ENCODE data around the gene PHF3. TPM values are rescaled to one million over a fixed set of nuclear protein-coding genes. Genes with fewer than 3 reads are reported as not detected.

PHF3 gene
- 9.2 and 9.7 TPM in 2 replicates for polyA plus RNA-seq (2014; cell fraction: cytosol; rRNA removed)
- 64.6 and 75.4 TPM in 2 replicates for polyA plus RNA-seq (2014; cell fraction: nucleus; rRNA removed)

DNA sequence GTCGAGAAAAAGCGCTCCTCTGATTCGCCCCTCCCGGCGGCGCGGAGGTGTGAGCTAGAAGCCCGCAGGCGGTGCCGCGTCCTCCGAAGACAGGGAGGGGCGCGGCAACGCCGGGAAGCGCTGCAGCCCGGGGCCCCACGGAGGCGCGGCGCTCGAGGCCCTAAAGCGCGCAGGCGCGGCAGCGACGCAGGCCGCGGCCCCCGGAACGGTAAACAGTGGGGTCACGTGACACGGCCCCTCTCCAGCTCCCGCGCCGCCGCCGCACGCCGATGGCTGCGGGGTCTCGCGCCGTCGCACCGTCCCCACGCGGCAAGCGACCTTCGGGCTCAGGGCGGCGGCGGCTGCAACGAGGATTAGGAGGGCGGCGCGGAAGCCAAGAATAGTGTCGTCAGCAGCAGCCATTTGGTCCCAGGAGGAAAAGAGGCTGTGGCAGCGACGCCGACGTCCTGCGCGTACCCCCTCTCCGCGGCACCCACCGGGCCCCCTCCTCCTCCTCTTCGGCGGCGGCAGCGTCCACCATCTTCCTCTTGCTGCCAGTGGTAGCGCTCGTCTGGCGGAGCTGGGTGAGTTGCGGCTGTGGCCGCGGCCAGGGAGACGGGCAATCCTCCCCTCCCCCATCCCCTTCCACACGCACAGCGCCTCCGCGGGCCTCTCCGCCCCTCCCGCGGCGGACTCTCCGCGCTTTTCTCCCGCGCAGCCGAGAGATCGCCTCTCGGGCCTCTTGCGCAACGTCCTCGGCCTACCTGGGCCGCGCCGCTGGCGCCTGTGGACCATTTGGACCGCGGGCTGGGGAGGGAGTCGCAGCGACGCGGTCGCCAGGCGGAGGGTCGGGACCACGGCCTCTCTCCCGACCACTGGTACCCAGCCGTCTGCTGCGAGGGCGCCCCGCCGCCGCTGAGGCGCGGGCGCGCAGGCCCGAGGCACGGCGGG, at the start of gene PHF3:
TSS of gene PHF3 (plus strand) at position 215 of the 930 bp plus-strand sequence. CDS start 10,750 bp downstream, outside the sequence.
- peak; percentile 95 for DNase-seq (ENCODE audit: low spot score)

DNA sequence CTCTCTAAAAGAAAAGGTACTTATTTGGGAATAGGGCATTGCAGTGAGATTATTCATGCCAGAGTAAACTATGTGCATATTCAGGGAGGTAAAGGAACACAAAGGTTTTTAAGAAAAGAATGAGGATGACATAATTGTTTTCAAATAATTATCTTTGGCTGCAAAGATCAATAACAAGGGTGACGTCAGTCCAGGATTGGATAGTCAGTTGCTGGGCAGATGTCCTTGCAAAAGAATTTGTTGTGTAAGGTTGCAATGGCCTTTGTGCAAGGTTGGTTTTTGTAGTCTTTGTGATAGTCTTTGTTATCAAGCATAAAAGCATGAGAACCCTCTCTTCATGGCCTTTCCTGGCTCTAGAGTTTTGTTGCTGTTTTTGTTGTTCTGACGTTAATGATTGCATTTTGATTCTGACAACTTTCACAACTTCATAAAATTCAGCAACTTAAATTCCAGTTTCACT, 45.6 kb upstream of the PHF3 start:
- no peak for DNase-seq (ENCODE audit: low spot score)

GRCh38 chr6:63592886-63593285, 42.7 kb upstream of the PHF3 start:
- no peak for DNase-seq (ENCODE audit: low spot score)

GRCh38 chr6:63597141-63598048, 38.2 kb upstream of the PHF3 start:
- DNase-seq (ENCODE audit: low spot score) = no peak

DNA sequence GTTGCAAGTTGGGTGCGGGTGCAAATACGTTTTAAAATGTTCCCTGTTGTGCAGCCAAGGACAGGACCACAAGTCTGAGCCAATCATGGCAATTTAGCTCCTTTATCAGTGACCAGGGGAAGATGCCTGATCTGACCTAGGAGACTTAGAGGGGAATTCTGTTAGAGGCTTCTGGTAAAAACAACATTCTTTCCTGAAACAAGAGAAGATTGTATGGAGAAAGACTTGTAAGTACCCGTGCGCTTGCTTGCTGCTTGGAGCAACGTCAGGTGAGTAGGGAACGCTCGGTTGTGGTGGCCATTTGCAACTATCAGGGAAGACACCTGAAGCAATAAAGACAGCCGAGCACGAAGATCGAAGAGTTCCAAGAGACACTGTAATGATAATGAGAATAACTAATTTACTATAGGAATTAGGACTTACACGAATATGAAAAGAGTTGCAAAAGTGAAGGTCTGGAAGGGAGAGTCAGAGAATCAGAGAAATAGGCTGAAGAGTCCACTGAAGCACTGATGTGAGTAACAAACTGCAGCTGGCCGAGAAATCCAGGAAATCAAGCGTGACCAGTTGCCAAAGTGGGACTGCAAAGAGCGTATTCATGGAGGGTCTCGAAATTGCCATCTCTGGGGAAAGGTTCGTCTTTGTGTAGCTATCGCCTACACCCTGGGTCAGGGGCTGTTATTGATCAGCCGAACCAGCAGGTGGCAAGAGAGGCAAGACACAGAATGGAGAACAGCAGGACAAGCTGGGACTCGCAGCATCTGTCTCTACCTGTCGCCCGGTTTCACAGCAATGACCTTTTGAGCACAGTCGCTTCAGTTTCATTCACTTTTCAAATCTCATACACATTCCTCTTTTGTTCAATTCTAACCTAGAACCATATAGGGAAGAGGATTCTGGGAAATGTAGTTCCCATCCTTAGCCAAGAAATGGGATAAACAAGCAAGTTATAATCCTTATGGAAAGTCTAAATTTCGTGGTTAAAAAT, 37.3 kb upstream of the PHF3 start:
- DNase-seq (ENCODE audit: low spot score) = peak; percentile 94

- DNase-seq (ENCODE audit: low spot score) = no peak
Measured at GRCh38 chr6:63599243-63599642, 36.4 kb upstream of the PHF3 start.

- no peak for DNase-seq (ENCODE audit: low spot score)
Measured at GRCh38 chr6:63600136-63600535, 35.5 kb upstream of the PHF3 start.

DNA sequence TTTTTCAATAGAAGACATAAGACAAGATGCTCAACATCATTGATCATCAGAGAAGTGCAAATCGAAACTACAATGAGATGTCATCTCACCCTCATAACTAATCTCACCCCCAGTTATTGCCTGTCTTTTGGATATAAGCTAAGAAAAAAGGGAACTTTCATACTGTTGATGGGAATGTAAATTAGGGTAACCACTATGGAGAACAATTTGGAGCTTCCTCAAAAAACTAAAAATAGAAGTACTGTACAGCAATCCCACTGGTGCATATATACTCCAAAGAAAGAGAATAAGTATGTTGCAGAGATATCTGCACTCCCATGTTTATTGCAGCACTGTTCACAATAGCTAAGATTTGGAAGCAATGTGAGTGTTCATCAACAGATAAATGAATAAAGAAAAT, 26.4 kb upstream of the PHF3 start:
- no peak for DNase-seq (ENCODE audit: low spot score)

DNA sequence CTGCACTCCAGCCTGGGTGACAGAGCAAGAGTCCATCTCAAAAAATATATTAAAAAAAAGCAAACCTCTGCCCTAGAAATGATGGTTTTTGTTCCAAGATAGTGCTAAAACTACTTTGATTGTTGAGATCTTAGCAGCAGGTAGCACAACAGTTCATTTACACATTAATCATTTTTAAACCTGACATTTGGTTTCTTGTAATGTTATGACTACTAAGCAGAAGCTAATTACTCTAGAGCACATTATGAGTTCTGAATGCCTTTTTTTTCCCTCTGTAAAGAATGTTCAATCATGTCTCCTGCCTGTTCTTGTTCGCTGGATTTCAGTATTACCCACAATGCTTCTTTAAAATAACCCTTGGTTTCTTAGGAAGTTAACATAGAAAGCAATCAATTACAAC, 24.7 kb upstream of the PHF3 start:
- DNase-seq (ENCODE audit: low spot score) = no peak

GRCh38 chr6:63611560-63611959, 24.0 kb upstream of the PHF3 start:
- no peak for DNase-seq (ENCODE audit: low spot score)

DNA sequence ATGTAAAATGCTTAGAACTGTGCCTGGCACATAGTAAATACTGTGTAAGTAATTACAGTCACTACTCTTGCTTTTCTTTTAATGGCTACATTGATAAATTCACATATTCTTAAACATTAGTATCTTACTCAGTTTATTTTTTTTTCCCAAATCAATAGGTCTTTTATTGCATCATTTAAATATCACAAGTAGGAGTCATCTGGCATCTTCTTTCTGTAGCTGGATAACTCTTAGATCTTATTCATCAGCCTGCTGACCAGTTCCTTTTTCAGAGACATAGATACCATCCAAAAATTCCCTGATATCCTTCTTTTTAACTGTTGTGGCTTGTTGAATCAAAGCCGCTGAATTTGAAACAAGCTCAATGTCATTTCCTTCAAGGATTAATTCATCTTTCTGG, 20.0 kb upstream of the PHF3 start:
- DNase-seq (ENCODE audit: low spot score) = no peak

GRCh38 chr6:63624091-63624490, 11.5 kb upstream of the PHF3 start:
- no peak for DNase-seq (ENCODE audit: low spot score)

DNA sequence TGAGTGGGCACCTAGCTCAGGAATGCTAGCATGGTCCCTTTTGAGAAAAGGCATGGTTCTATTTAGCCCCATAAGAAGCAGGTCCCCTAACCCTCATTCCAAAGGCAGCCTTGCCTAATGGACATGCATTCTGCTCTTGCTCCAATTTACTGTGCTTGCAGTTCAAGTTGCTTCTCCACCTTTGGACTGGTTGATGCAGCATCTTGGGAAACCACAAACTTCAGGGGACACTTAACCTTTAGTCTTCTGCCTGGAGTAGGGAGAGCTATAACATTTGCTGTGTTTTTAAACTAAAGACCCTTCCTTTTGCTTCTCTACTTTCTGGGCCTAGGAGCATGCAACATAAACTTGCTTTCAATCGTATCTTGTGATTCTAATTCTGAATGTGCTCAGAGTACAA, 5.1 kb upstream of the PHF3 start:
- no peak for DNase-seq (ENCODE audit: low spot score)

- DNase-seq (ENCODE audit: low spot score) = peak; percentile 26
Measured at GRCh38 chr6:63634630-63635029, 972 bp upstream of the PHF3 start.

DNA sequence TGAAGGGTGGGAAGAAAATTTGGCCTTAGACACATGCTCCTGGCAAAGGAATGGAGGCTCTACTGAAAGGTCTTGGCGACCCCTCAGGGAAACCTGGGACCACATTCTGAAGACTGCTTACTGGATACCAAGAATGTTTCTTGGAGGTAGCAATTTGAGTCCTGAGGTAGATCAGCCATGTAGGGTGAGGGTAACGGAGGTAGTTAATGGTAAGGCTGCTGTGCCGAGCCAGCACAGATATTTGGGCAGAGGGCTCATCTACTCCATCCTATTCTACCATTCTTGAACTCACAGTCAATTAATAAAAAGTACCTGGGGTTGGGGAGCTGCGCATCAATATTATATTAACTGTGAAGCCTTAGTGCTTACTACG, 401 bp upstream of the PHF3 start:
- no peak for DNase-seq (ENCODE audit: low spot score)

- peak; percentile 45 for DNase-seq (ENCODE audit: low spot score)
Measured at GRCh38 chr6:63636518-63637021, 968 bp downstream of the PHF3 start.

GRCh38 chr6:63637865-63638445, 2.4 kb downstream of the PHF3 start:
- no peak for DNase-seq (ENCODE audit: low spot score)

DNA sequence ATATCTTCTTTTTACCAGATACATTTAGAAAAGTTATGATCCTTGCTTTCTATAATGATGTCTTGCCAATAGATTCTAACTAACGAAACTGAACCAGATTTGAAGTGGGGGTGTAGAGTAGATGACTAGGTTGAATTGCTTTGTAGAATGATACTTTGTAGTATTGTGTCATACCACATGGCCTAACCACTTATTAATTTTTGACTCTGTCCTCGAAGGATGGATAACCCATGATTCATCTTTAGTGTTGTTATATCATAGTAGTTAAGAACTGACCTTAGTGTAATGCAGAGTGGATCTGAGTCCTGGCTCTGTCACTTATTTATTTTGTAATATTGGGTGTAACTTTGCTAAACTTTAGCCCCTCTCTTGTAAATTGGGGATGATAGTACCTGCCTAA, 4.5 kb downstream of the PHF3 start:
- no peak for DNase-seq (ENCODE audit: low spot score)

GRCh38 chr6:63643862-63644261, 8.3 kb downstream of the PHF3 start:
- no peak for DNase-seq (ENCODE audit: low spot score)

DNA sequence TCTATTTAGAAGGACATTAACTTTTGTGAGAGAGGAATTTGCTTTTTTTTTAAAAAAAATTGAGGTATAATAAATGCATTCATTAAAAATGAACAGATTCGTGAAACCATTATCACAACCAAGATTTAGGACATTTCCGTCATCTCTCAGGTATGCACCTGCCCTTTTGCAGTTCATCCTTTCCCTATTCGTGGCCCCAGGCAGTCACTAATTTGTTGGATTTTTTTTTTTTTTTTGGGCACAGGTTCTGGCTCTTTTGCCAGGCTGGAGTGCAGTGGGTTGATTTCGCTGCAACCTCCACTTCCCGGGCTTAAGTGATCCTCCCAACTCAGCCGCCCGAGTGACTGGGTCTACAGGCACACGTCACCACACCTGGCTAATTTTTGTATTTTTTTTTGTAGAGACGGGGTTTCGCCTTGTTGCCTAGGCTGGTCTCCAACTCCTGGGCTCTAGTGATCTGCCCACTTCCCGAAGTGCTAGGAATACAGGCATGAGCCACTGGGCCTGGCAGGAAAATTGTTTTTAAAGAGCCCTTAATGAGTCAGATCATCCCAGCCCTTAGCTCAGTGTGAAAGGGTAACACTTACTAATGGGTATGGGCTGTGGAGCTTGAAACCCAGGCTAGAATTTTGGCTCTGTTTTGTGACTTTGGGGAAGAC, 9.2 kb downstream of the PHF3 start:
- DNase-seq (ENCODE audit: low spot score) = no peak

All from SK-N-DZ (cell line).